ENCODE results near the gene GLA. TPM values are rescaled to one million over a fixed set of nuclear protein-coding genes. Genes with fewer than 3 reads are reported as not detected.

The GLA gene
- total RNA-seq, 1 donor from 2014 or later, result 48.3 TPM

DNA sequence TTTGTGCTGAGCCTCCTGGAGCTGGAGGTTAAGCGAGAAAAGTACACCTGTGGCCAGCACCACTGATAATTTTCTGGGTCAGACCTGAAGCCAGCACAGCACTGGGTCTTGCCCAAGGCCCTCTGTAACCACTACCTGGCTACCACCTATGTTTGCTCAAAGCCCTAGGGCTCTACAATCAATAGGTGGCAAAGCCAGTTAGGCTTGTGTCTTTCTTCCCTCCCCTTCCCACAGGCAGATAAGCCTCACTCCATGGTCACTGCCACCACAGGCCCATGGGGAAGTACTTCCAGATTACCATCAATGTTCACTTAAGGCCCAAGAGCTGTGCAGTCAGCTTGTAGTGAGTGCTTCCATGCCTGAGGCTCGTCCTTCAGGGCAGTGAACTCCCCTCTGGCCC, 42.4 kb upstream of the GLA start:
- H3K79me2 ChIP-seq (ENCODE audit: low read depth), result no peaks in the 10 kb centered on the region
- H3K4me2 ChIP-seq, result no peak overlapping the region
- no peak overlapping the region for H2AFZ ChIP-seq (replicated peaks)
- Mint-ChIP-seq H3K9me3 (peaks cover 2% of the 10 kb centered on the region), H3K27ac (no peak overlapping the region), H3K36me3 (peaks cover 12% of the 10 kb centered on the region), H3K4me3 (no peak overlapping the region), H3K27me3 (ENCODE audit: insufficient read depth, low read depth) (no peaks in the 10 kb centered on the region), H3K4me1 (no peaks in the 10 kb centered on the region)
- DNase-seq (ENCODE audit: low spot score), result no peak
- H3K27me3 ChIP-seq, result no peaks in the 10 kb centered on the region
- H3K9me3 ChIP-seq (ENCODE audit: low read depth), result no peaks in the 10 kb centered on the region
- H3K36me3 ChIP-seq, result no peaks in the 10 kb centered on the region
- no peak overlapping the region for H3K4me3 ChIP-seq
- no peaks in the 10 kb centered on the region for H3F3A ChIP-seq (ENCODE audit: low read depth)
- no peaks in the 10 kb centered on the region for H4K20me1 ChIP-seq (ENCODE audit: low read depth)
- TF ChIP-seq, protein P1, sequence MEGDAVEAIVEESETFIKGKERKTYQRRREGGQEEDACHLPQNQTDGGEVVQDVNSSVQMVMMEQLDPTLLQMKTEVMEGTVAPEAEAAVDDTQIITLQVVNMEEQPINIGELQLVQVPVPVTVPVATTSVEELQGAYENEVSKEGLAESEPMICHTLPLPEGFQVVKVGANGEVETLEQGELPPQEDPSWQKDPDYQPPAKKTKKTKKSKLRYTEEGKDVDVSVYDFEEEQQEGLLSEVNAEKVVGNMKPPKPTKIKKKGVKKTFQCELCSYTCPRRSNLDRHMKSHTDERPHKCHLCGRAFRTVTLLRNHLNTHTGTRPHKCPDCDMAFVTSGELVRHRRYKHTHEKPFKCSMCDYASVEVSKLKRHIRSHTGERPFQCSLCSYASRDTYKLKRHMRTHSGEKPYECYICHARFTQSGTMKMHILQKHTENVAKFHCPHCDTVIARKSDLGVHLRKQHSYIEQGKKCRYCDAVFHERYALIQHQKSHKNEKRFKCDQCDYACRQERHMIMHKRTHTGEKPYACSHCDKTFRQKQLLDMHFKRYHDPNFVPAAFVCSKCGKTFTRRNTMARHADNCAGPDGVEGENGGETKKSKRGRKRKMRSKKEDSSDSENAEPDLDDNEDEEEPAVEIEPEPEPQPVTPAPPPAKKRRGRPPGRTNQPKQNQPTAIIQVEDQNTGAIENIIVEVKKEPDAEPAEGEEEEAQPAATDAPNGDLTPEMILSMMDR (IDR thresholded peaks at IDR 0.05), result no peak
- H3K9ac ChIP-seq, result no peak overlapping the region
- no peak overlapping the region for H3K27ac ChIP-seq
- no peaks in the 10 kb centered on the region for H3K4me1 ChIP-seq

DNA sequence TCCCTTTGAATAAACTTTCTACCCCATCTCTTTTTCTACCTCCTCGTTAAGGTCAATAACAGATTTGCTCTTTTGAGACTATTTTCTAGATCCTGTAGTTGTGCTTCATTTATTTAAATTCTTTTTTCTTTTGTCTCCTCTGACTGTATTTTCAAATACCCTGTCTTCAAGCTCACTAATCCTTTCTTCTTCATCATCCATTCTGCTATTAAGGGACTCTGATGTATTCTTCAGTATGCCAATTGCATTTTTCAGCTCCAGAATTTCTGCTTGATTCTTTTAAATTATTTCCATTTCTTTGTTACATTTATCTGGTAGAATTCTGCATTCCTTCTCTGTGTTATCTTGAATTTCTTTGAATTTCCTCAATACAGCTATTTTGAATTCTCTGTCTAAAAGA, 41.6 kb upstream of the GLA start:
- DNase-seq (ENCODE audit: low spot score), result no peak
- H3F3A ChIP-seq (ENCODE audit: low read depth), result no peaks in the 10 kb centered on the region
- H3K27ac ChIP-seq, result no peak overlapping the region
- no peak overlapping the region for H3K4me3 Mint-ChIP-seq
- no peaks in the 10 kb centered on the region for H3K27me3 Mint-ChIP-seq (ENCODE audit: insufficient read depth, low read depth)
- no peak overlapping the region for H2AFZ ChIP-seq (replicated peaks)
- TF ChIP-seq EZH2phosphoT487 (IDR thresholded peaks at IDR 0.05) (no peak), EZH2 (IDR thresholded peaks at IDR 0.05) (no peak)
- TF ChIP-seq, protein P1 (IDR thresholded peaks at IDR 0.05), result no peak
- H3K27ac Mint-ChIP-seq, result no peak overlapping the region
- no peaks in the 10 kb centered on the region for H4K20me1 ChIP-seq (ENCODE audit: low read depth)
- H3K36me3 ChIP-seq, result no peaks in the 10 kb centered on the region
- H3K9me3 ChIP-seq (ENCODE audit: low read depth), result no peaks in the 10 kb centered on the region
- H3K79me2 ChIP-seq (ENCODE audit: low read depth), result no peaks in the 10 kb centered on the region
- no peaks in the 10 kb centered on the region for H3K27me3 ChIP-seq
- H3K4me3 ChIP-seq, result no peak overlapping the region
- H3K4me1 Mint-ChIP-seq, result no peaks in the 10 kb centered on the region
- no peaks in the 10 kb centered on the region for H3K4me1 ChIP-seq
- H3K36me3 Mint-ChIP-seq, result peaks cover 12% of the 10 kb centered on the region
- H3K4me2 ChIP-seq, result no peak overlapping the region
- peaks cover 2% of the 10 kb centered on the region for H3K9me3 Mint-ChIP-seq
- H3K9ac ChIP-seq, result no peak overlapping the region

DNA sequence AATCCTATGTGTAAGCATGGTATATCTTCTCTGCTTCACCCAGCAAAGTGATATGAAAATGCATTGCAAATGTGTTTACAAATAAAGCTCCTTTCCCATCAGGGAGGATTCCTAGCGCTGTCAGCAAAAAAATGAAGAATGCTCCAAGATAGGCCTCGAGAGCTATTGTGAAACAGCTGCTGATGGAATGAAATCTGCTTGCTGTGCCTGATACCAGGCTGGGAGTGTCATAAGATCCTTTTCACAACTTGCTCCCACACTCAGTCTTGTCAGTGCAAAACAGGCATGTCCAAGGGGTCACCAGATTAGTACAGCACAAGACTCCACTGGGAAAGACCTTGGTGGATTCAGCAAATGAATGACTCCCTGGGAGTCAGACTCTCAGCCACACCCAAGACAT, 34.4 kb upstream of the GLA start:
- no peaks in the 10 kb centered on the region for H3K4me1 Mint-ChIP-seq
- H3K79me2 ChIP-seq (ENCODE audit: low read depth), result no peaks in the 10 kb centered on the region
- peaks cover 30% of the 10 kb centered on the region for H3K36me3 Mint-ChIP-seq
- H3K27ac Mint-ChIP-seq, result no peak overlapping the region
- no peaks in the 10 kb centered on the region for H4K20me1 ChIP-seq (ENCODE audit: low read depth)
- no peaks in the 10 kb centered on the region for H3F3A ChIP-seq (ENCODE audit: low read depth)
- no peak overlapping the region for H3K4me3 Mint-ChIP-seq
- H2AFZ ChIP-seq (replicated peaks), result no peak overlapping the region
- H3K9me3 ChIP-seq (ENCODE audit: low read depth), result no peaks in the 10 kb centered on the region
- H3K27me3 ChIP-seq, result no peaks in the 10 kb centered on the region
- no peak overlapping the region for H3K4me2 ChIP-seq
- peaks cover 14% of the 10 kb centered on the region for H3K9me3 Mint-ChIP-seq
- no peak overlapping the region for H3K27ac ChIP-seq
- no peak overlapping the region for H3K9ac ChIP-seq
- DNase-seq (ENCODE audit: low spot score), result no peak
- TF ChIP-seq EZH2 (IDR thresholded peaks at IDR 0.05) (no peak), EZH2phosphoT487 (IDR thresholded peaks at IDR 0.05) (no peak)
- TF ChIP-seq, protein P1 (IDR thresholded peaks at IDR 0.05), result no peak
- no peak overlapping the region for H3K4me3 ChIP-seq
- peaks cover 2% of the 10 kb centered on the region for H3K27me3 Mint-ChIP-seq (ENCODE audit: insufficient read depth, low read depth)
- H3K36me3 ChIP-seq, result no peaks in the 10 kb centered on the region
- H3K4me1 ChIP-seq, result no peaks in the 10 kb centered on the region
